Motor neuron (in vitro differentiated cells): ENCODE data around the gene CARM1. TPM values are rescaled to one million over a fixed set of nuclear protein-coding genes. Genes with fewer than 3 reads are reported as not detected.
"Not testable (repeated sequence)": the region's sequence is repeated elsewhere in the genome, so short reads cannot be mapped to it uniquely, and the experiment has no call there.

ENCODE experiments used
- ATAC-seq, 8 experiments: fragments of 200-7000 bp; cut with Tn5 transposase; replicated peaks in 6 of 8; 2 replicates each; pipeline ENCODE4 v1.8.0; 2021; ENCODE audit warnings: mild to moderate bottlenecking in 8 of 8, moderate library complexity in 8 of 8
- H3K27ac ChIP-seq, 2 donors: fragments of 250-450 bp; sonication (Bioruptor Pico); 2 replicates each; pipeline ENCODE4 v1.9.0; 2021; ENCODE audit warnings: antibody characterized with exemption in 2 of 2, mild to moderate bottlenecking in 2 of 2, moderate library complexity in 1 of 2
- H3K4me1 ChIP-seq, 2 donors: fragments of 250-450 bp; sonication (Bioruptor Pico); replicated peaks in 1 of 2; 2 replicates each; pipeline ENCODE4 v1.6.1; 2021; ENCODE audit warnings: antibody characterized with exemption in 2 of 2, mild to moderate bottlenecking in 2 of 2, moderate library complexity in 1 of 2
- H3K4me3 ChIP-seq, 5 donors: fragments of 250-450 bp; sonication (Bioruptor Pico); 2 replicates each; pipeline ENCODE4 v1.9.0; 2021; ENCODE audit warnings: antibody characterized with exemption in 5 of 5, mild to moderate bottlenecking in 5 of 5, moderate library complexity in 4 of 5
- WGBS, 10 experiments: fragments of 450-650 bp; shearing (Covaris generic); methylation state at CpG; one replicate each; pipeline ENCODE4 v1.0.0; 2022; 5-methylcytosine and 5-hydroxymethylcytosine counted together
- in situ Hi-C, 9 experiments: fragments of 400-800 bp; cut with MboI; loops; one replicate each; pipeline ENCODE4 v1.15.0; 2021; ENCODE audit warnings: low sequenced_read_pairs in 9 of 9, low pct_unique_long_range_greater_than_20kb in 2 of 9; ENCODE audit not compliant: unreplicated experiment in 9 of 9
- total RNA-seq, 8 experiments: library from RNA; unstranded; fragments of 300-600 nt; gene quantifications; 2 replicates each; pipeline versions ENCODE4 v1.2.3 to v1.2.4, GENCODE V29; 2022

The CARM1 gene
- total RNA-seq, 8 experiments from 2014 or later, result 23.8 to 62.4 (median 34.4) TPM

- in situ Hi-C loops, result no loop called here
Observed at GRCh38 chr19:10945264-10945663, 73.9 kb downstream of the CARM1 start.

GRCh38 chr19:10946958-10947657, 75.8 kb downstream of the CARM1 start:
- no peak overlapping the region for H3K27ac ChIP-seq
- in situ Hi-C loops, result no loop called here
- peaks cover 0 to 6% of the 10 kb centered on the region in 2 donors for H3K4me1 ChIP-seq
- 29 to 100% (median 87%) methylated on average over 1 to 6 of the region's 6 CpGs; no CpG with 5 or more reads in 1 of the 10 experiments for WGBS, 10 experiments
- no peak overlapping the region for H3K4me3 ChIP-seq
- ATAC-seq, result no peak

More at GRCh38 chr19:10945264-10945663, 73.9 kb downstream of the CARM1 start:
- ATAC-seq, result no peak
- Histone ChIP-seq H3K4me1 (peaks cover 0 to 6% of the 10 kb centered on the region in 2 donors), H3K27ac (no peak overlapping the region), H3K4me3 (no peak overlapping the region)
- WGBS, 10 experiments, result 67 to 96% (median 89%) methylated on average over 1 to 4 of the region's 4 CpGs; no CpG with 5 or more reads in 1 of the 10 experiments

DNA sequence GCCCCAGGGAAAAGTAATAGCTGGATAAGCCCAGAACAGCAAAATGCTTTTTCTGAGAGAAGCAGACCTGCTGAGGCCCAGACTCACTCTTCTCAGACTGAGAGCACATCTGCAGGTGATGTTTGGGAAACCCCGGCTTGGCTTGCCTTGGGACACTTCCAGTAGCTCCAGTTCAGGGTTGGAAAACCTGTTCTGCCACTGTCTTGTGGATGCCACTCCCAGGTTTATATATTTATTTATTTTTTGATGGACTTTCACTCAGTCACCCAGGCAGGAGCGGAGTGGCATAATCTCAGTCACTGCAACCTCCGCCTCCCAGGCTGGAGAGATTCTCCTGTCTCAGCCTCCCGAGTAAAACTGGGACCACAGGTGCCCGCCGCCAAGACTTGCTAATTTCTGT, 81.5 kb downstream of the CARM1 start:
- H3K4me1 ChIP-seq, result no peaks in the 10 kb centered on the region
- 92 to 100% (median 100%) methylated on average over 2 to 5 of the region's 6 CpGs; no CpG with 5 or more reads in 4 of the 10 experiments for WGBS, 10 experiments
- no peak overlapping the region for H3K27ac ChIP-seq
- in situ Hi-C loops, result no loop called here
- no peak for ATAC-seq
- H3K4me3 ChIP-seq, result no peak overlapping the region

- 80 to 100% (median 97%) methylated on average over 1 to 17 of the region's 19 CpGs; no CpG with 5 or more reads in 1 of the 10 experiments for WGBS, 10 experiments
- in situ Hi-C loops, ATAC-seq: not testable (repeated sequence)
- peak overlapping the region in 1 of 2 donors; percentile 95 for H3K27ac ChIP-seq
- peaks cover 9 to 11% of the 10 kb centered on the region in 2 donors for H3K4me1 ChIP-seq
- peak overlapping the region in 4 of 5 donors; percentile 55 to 85 (median 66) for H3K4me3 ChIP-seq
Observed at GRCh38 chr19:10959277-10959968, 88.1 kb downstream of the CARM1 start.

DNA sequence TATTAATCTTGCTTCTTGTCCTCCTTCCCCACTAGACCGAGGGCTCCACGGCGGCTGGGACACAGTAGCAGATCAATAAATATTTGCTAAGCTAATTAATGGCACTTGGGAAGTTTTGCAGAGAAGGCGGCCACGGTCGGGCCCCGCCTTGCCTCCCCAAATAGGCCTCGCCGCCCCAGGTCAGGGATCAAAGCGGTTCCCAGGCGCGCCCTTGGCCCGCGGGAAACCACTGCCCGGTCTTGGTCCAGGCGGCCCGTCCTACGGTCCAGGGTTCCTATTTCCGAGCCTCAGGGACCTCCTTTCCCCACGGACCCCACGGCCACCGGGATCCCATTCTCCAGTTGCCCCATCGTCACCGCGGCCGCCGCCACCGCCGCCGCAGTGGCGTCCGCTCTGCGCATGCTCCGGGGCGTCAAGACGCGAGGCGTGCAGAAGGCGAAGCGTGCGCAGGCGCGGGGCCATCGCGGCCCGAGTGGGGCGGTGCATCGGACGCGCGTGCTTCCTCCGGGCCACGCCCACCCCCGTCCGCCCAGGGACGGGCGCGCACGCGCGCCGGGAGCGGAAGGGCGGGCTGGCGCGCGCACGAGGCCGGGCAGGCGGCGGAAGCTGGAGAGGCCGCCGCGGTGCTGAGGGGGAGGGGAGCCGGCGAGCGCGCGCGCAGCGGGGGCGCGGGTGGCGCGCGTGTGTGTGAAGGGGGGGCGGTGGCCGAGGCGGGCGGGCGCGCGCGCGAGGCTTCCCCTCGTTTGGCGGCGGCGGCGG, 89.1 kb downstream of the CARM1 start, which contains the start of gene SMARCA4:
TSS of gene SMARCA4 (plus strand) at position 717 of the 759 bp plus-strand sequence. CDS start 23,122 bp downstream, outside the sequence.
- WGBS, 10 experiments, result 0 to 9% (median 0%) methylated on average over 3 to 7 of the region's 100 CpGs; no CpG with 5 or more reads in 4 of the 10 experiments
- ATAC-seq, result peak; percentile 77 to 88 (median 85)
- peak within 1 kb of the TSS; percentile 95 for H3K27ac ChIP-seq
- in situ Hi-C loops, result no loop called here
- H3K4me3 ChIP-seq, result peak within 1 kb of the TSS; percentile 59 to 86 (median 69)
- peaks cover 9 to 11% of the 10 kb centered on the region in 2 donors for H3K4me1 ChIP-seq

DNA sequence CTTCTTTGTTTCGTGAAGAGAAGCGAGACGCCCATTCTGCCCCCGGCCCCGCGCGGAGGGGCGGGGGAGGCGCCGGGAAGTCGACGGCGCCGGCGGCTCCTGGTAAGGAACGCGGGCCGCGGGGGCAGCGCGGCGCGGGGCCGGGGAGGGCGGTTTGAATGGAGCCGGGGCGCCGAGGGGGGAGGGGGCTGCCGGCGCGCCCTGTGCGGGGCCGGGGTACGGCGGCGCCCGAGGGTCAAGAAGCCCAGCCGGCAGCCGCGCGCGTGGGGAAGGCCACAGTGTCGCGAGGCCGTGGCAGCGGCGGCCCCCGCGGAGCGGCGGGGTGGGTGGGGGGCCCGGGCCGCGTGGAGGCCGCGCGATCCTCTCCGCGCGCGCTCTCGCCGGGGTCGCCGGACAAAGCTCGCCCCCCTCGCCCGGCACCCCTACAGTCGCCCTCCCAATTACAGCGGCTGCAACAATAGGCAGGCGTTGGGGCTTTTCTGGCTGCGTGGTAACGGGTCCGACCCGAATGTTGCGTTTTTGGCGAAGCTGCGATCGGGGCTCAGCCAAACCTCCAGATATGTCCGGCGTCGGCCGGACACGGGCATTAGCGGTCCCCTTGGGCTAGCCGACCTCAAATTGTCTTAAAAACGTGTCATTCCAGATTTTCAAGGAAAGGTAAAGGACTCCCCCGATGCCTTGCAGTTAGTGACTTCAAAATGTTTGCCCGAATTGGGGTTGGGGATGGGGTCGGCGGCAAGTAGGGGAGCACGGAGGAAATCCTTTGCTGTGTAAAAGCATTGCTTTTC, 89.9 kb downstream of the CARM1 start:
- ATAC-seq, result peak; percentile 3 to 73 (median 68)
- in situ Hi-C loops, result no loop called here
- Histone ChIP-seq H3K4me1 (peaks cover 9 to 11% of the 10 kb centered on the region in 2 donors), H3K4me3 (peak overlapping the region; percentile 59 to 86 (median 69)), H3K27ac (peak overlapping the region; percentile 94 to 95)
- WGBS, 10 experiments, result 0 to 20% (median 1%) methylated on average over 1 to 10 of the region's 92 CpGs; no CpG with 5 or more reads in 4 of the 10 experiments

DNA sequence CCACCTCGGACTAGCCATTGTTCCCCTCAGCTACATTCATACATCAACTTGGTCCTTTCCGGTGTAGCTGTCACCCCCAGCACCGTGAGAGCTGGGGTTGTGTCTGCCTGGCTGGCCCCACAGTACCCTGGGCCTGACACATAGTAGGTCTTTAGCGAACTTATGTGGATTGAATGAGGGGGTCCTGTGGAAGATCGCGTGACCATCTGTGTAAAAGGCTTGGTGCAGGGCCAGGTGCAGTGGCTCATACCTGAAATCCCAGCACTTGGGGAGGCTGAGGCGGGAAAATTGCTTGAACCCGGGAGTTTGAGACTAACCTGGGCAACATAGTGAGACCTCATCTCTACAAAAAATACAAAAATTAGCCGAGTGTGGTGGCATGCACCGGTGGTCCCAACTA, 91.5 kb downstream of the CARM1 start:
- no peak for ATAC-seq
- 70 to 100% (median 86%) methylated on average over 2 to 5 of the region's 10 CpGs; no CpG with 5 or more reads in 4 of the 10 experiments for WGBS, 10 experiments
- Histone ChIP-seq H3K27ac (no peak overlapping the region), H3K4me3 (peak overlapping the region; percentile 59 to 86 (median 69)), H3K4me1 (peaks cover 9 to 11% of the 10 kb centered on the region in 2 donors)
- in situ Hi-C loops, result no loop called here

- no peak overlapping the region for H3K27ac ChIP-seq
Observed at GRCh38 chr19:10963865-10964264, 92.5 kb downstream of the CARM1 start.

GRCh38 chr19:10964903-10965302, 93.5 kb downstream of the CARM1 start:
- no peak for ATAC-seq
- peaks cover 6 to 12% of the 10 kb centered on the region in 2 donors for H3K4me1 ChIP-seq
- H3K4me3 ChIP-seq, result no peak overlapping the region
- no peak overlapping the region for H3K27ac ChIP-seq
- WGBS, 10 experiments, result 94 to 100% methylated on average over 1 to 3 of the region's 4 CpGs; no CpG with 5 or more reads in 8 of the 10 experiments
- in situ Hi-C loops, result no loop called here

More at GRCh38 chr19:10963865-10964264, 92.5 kb downstream of the CARM1 start:
- H3K4me3 ChIP-seq, result no peak overlapping the region
- WGBS, 10 experiments, result 92 to 100% (median 100%) methylated on average over 1 to 4 of the region's 4 CpGs; no CpG with 5 or more reads in 5 of the 10 experiments
- peaks cover 9 to 14% of the 10 kb centered on the region in 2 donors for H3K4me1 ChIP-seq
- no peak for ATAC-seq
- in situ Hi-C loops, result no loop called here

GRCh38 chr19:10965398-10965797, 94.0 kb downstream of the CARM1 start:
- Histone ChIP-seq H3K27ac (no peak overlapping the region), H3K4me1 (peaks cover 5 to 10% of the 10 kb centered on the region in 2 donors), H3K4me3 (no peak overlapping the region)
- ATAC-seq, result no peak
- WGBS, 10 experiments, result 60 to 100% (median 88%) methylated on average over 1 to 6 of the region's 6 CpGs; no CpG with 5 or more reads in 1 of the 10 experiments
- in situ Hi-C loops, result no loop called here

DNA sequence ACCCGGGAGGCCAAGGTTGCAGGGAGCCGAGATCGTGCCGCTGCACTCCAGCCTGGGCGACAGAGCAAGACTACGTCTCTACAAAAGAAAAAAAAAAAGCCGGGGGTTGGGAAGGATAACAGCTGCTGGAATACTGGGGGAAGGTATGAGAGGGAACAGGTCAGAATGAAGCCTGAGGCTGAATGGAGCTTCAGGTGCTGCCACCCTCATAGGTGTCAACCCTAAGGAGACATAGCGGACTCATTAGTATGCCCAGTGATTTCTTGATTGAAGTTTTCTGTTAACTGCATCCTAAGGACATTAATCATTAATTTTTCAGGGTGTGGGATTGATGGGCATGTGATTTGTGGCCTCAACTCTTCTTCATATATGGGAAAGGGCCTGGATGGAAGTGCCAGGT, 95.5 kb downstream of the CARM1 start:
- Histone ChIP-seq H3K27ac (no peak overlapping the region), H3K4me3 (no peak overlapping the region), H3K4me1 (peaks cover 5 to 10% of the 10 kb centered on the region in 2 donors)
- in situ Hi-C loops, result no loop called here
- ATAC-seq, result no peak
- 84 to 100% (median 89%) methylated on average over 1 to 8 of the region's 8 CpGs; no CpG with 5 or more reads in 4 of the 10 experiments for WGBS, 10 experiments
